RCC 7860 (cell line): ENCODE results near the gene NEURL4.

ENCODE experiments used
- DNase-seq: peaks from one replicate; pipeline ENCODE4 v3.0.0-alpha.2; 2015; ENCODE audit warnings: low spot score
- FAIRE-seq: peaks from 2 replicates; lab custom pipeline; 2012; peaks lifted over from hg19 to GRCh38; lab: Jason Lieb, UNC

Gene NEURL4

GRCh38 chr17:7306911-7307685 lies 22.0 kb downstream of the NEURL4 start, which contains the start of gene EIF5A:
Gene EIF5A (plus strand): TSS chr17:7307628. CDS start chr17:7309636, 2,008 bp downstream.
- peak; percentile 99 for DNase-seq
- peak; percentile 90 for FAIRE-seq

- DNase-seq (no peak), FAIRE-seq (no peak)
Measured at GRCh38 chr17:7304179-7304578, 25.0 kb downstream of the NEURL4 start.

GRCh38 chr17:7296189-7296861 lies 32.8 kb downstream of the NEURL4 start:
- peak; percentile 41 for DNase-seq
- FAIRE-seq: no peak

GRCh38 chr17:7295230-7296180 lies 33.6 kb downstream of the NEURL4 start:
- FAIRE-seq: no peak
- no peak for DNase-seq

GRCh38 chr17:7294614-7295153 lies 34.5 kb downstream of the NEURL4 start, which contains the start of gene YBX2:
Gene YBX2 (minus strand): TSS chr17:7294639. CDS start chr17:7294500, 139 bp downstream.
- FAIRE-seq: no peak
- no peak for DNase-seq

DNA sequence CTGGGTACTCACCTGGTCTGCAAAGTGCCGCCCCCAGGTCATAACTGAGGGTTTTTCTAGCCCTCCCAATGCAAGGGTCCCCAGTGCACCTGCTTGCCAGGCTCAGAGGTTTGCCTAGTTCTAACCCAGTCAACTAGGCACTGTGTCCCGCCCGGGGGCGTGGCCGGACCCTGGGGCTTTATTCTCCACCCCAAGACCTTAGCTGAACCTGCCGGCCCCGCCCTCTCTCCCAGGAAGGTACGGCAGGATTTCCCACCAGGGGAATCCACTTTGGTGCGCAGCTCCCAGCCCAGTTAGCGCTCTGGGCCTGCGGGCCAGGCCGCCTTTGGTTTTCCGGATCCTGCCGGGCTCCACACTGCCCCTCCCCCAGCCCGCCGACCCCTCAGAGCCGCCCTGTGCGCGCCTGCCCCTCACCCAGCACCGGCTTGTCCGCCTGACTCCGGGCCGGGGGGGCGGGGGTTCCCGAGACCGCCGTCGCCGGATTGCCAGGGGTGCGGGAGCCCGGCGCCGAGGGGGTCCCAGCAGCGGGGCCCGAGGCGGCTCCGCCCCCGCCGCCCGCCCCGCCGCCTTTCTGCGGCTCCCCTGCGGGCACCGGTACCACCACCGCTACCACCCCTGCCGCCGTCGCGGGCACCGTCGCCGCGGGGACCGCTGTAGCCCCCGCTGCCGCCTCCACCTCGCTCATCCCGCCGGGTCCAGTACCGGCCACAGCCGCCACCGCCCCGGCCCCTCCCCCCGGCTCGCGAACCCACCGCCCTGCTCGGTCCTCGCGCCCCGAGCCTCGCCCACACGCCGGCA lies 35.1 kb downstream of the NEURL4 start:
- no peak for FAIRE-seq
- no peak for DNase-seq

- FAIRE-seq (peak; percentile 88), DNase-seq (peak; percentile 74)
Measured at GRCh38 chr17:7293159-7293558, 36.0 kb downstream of the NEURL4 start.

DNA sequence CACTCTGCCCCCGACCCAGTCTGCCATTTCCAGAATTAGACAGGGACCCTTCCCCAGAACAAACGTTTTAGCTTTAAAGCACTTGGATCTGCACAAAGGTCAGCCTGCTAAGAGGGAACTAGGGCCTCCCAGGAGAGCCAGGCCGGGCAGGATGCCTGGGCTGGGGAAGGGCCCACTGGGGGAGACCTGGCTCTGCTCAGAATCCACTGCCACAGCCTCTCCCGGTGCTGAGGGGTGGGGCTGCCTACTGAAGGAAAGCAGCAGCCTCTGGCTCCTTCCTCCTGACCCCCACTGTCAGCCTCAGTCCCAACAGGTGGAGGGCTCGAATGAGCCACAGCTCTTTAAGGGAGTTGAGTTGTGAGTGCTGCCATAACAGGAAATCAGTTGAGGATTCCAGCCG lies 36.4 kb downstream of the NEURL4 start:
- no peak for FAIRE-seq
- no peak for DNase-seq

DNA sequence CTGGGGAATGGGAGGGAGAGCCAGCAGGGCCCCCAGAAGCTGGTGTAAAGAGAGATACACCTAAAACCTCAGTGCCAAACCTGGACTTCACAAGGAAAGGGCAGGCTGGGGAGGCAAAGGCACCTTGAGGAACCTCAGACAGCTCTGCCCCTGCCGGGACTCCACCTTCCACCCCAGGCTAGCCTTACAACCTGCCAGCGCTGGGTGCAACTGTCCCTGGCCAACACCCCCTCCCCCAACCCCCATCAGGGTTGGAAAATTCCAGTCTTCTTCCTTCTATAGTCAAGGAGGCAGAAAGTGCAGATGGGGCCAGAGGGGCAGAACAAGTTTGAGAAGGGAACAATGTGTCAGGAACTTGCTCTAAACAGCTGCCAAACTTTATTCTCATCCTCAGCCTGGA lies 36.9 kb downstream of the NEURL4 start:
- DNase-seq: no peak
- no peak for FAIRE-seq

- DNase-seq (no peak), FAIRE-seq (no peak)
Measured at GRCh38 chr17:7290685-7291084, 38.5 kb downstream of the NEURL4 start.

DNA sequence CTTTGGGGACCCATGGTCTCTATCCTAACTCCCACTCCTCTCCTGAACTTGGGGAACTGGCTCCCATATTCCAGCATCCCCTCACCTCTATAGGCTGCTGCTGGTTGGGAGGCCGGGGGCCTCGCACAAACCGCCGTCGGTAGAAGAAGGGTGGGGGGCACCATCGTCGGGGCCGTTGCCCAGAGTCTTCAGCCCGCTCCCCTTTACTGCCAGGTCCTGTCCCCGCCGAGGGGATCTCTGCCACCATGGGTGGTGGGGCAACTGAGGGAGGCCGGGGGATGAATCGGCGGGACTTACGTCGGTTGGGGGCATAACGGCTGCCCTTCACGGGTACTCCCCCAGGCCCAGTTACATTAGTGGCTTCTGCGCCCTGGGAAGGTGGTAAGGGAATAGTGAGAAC lies 39.0 kb downstream of the NEURL4 start:
- FAIRE-seq (no peak), DNase-seq (no peak)

DNA sequence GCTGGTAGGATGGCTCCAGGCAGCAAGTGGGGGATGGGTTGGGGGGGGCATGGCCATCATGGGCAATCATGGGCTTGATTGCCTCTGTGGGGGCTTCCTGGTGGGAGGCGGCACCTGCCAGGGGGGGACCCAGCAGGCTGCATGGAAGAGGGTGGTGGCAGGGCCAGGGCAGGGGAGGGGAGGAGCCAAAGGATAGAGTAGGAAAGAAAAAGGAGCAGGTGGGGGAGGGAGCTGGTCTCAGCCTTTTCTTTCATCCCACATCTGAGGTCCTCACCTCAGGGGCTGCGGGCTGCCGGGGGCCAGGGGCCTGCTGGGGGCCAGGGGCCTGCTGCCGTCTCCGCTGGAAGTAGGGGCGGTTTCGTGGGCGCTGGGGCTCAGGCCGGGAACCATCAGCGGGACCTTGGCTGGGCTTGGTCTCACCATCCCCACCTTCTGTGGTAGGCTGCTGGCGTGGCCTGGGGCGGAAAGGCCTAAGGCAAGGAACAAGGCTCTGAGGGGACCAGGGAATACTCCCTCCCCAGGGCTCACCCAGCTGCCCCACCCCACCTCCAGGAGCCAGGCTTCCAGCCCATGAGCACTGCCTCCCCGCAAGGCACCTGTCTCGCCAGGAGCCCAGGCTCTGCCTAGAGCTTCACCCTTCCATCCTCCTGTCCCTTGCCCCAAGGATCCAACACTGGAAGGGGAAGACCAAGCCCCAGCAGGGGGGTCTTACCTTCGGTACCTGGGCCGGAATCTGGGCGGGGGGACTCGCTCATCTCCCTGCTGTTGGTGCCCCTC lies 39.7 kb downstream of the NEURL4 start:
- FAIRE-seq: no peak
- no peak for DNase-seq

DNA sequence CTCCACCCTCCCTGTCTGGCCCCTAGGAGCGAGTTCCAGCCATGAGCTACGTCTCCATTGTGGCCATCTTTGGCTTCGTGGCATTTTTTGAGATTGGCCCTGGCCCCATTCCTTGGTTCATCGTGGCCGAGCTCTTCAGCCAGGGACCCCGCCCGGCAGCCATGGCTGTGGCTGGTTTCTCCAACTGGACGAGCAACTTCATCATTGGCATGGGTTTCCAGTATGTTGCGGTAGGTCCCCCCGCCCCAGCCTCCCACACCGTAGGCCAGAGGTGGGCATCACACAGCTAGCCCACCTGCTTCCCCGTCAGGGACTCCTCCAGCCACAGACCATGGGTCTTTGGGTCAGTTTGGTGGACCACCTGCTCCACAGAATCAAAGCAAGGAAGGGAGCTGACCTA lies 43.5 kb downstream of the NEURL4 start:
- DNase-seq (no peak), FAIRE-seq (no peak)

- no peak for FAIRE-seq
- DNase-seq: no peak
Measured at GRCh38 chr17:7284911-7285310, 44.2 kb downstream of the NEURL4 start.

DNA sequence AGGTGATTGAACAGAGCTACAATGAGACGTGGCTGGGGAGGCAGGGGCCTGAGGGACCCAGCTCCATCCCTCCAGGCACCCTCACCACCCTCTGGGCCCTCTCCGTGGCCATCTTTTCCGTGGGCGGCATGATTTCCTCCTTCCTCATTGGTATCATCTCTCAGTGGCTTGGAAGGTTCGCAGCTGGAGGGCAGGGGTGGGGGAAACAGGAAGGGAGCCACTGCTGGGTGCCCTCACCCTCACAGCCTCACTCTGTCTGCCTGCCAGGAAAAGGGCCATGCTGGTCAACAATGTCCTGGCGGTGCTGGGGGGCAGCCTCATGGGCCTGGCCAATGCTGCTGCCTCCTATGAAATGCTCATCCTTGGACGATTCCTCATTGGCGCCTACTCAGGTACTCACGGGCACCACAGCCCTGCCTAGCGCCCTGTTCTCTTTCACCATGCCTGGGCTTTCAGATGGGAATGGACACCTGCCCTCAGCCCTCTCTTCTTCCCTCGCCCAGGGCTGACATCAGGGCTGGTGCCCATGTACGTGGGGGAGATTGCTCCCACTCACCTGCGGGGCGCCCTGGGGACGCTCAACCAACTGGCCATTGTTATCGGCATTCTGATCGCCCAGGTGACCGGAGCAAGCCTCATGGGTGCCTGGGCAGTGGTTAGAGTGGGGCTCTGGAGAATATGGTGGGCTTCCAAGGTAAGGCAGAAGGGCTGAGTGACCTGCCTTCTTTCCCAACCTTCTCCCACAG lies 45.5 kb downstream of the NEURL4 start:
- FAIRE-seq: no peak
- DNase-seq: no peak

DNA sequence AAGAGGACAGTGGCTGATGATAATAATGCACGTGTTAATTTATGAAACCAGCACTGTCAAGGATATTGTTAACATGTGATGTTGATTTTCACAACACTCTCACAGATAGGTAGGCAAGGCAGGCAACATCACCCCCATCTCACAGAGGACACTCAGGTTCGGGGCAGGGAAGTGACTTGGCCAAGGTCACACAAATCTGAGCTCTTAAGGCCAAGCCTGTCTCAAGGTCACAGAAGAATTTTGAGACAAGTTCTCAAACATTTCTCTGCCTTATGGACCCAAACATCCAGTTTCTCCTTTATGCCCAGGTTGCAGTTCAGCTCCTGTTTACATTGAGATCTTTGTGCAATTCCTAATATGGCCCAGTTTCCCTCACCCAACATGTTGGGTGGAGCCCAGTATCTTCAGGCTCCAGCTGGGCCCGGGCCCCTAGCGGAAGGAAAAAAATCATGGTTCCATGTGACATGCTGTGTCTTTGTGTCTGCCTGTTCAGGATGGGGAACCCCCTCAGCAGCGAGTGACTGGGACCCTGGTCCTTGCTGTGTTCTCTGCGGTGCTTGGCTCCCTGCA lies 46.3 kb downstream of the NEURL4 start:
- DNase-seq: no peak
- no peak for FAIRE-seq

GRCh38 chr17:7281953-7282751 lies 47.0 kb downstream of the NEURL4 start:
- FAIRE-seq (no peak), DNase-seq (no peak)
